Sigmoid colon (tissue), 4 donors: ENCODE data around the gene CDIPT.

Experiments
- EP300 ChIP-seq, 4 donors: sonication (generic); formaldehyde crosslinking; IDR thresholded peaks; one replicate each; pipeline ENCODE4 v1.6.1; 2017; ENCODE audit warnings: antibody characterized with exemption in 4 of 4
- POLR2A ChIP-seq, 2 donors: fragments of 450-650 bp; IDR thresholded peaks; one replicate each; pipeline ENCODE4 v1.6.1; 2016; ENCODE audit warnings: antibody characterized with exemption in 2 of 2, mild to moderate bottlenecking in 2 of 2, moderate library complexity in 2 of 2
- POLR2AphosphoS5 ChIP-seq, 4 donors: sonication (generic); formaldehyde crosslinking; IDR thresholded peaks; one replicate each; pipeline ENCODE4 v1.6.1; 2017; ENCODE audit warnings: antibody characterized with exemption in 4 of 4
- TF ChIP-seq, protein P1 (sequence below), 4 experiments: fragments of 450-650 bp in 3 of 4; fragments of 200-600 bp in 1 of 4; IDR thresholded peaks; one replicate each; pipeline ENCODE4 v1.5.1; 2016 to 2019; ENCODE audit warnings: antibody characterized with exemption in 4 of 4, mild to moderate bottlenecking in 3 of 4, moderate library complexity in 2 of 4

DNA sequence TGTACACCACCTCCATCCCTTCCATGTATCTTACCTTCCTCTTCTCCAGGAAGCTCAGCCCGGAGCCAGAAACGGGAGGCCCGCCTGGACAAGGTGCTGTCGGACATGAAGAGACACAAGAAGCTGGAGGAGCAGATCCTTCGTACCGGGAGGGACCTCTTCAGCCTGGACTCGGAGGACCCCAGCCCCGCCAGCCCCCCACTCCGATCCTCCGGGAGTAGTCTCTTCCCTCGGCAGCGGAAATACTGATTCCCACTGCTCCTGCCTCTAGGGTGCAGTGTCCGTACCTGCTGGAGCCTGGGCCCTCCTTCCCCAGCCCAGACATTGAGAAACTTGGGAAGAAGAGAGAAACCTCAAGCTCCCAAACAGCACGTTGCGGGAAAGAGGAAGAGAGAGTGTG is 43.5 kb downstream of the CDIPT start:
- TF ChIP-seq EP300 (IDR thresholded peaks at IDR 0.05) (no peak), POLR2A (IDR thresholded peaks at IDR 0.05) (no peak), POLR2AphosphoS5 (IDR thresholded peaks at IDR 0.05) (no peak)
- TF ChIP-seq, protein P1, sequence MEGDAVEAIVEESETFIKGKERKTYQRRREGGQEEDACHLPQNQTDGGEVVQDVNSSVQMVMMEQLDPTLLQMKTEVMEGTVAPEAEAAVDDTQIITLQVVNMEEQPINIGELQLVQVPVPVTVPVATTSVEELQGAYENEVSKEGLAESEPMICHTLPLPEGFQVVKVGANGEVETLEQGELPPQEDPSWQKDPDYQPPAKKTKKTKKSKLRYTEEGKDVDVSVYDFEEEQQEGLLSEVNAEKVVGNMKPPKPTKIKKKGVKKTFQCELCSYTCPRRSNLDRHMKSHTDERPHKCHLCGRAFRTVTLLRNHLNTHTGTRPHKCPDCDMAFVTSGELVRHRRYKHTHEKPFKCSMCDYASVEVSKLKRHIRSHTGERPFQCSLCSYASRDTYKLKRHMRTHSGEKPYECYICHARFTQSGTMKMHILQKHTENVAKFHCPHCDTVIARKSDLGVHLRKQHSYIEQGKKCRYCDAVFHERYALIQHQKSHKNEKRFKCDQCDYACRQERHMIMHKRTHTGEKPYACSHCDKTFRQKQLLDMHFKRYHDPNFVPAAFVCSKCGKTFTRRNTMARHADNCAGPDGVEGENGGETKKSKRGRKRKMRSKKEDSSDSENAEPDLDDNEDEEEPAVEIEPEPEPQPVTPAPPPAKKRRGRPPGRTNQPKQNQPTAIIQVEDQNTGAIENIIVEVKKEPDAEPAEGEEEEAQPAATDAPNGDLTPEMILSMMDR (IDR thresholded peaks at IDR 0.05): no peak
